NCI-H524 (cell line): ENCODE results near the gene LDLRAD4.
A peak's percentile ranks its signal among the peaks of the same experiment; 100 is the strongest.

Experiments
- DNase-seq, 2 experiments: peaks; one replicate each; lab custom pipeline; 2025; lab: John Stamatoyannopoulos, UW

The LDLRAD4 gene

GRCh38 chr18:13405305-13406038 is 186.9 kb downstream of the LDLRAD4 start:
- no peak for DNase-seq

GRCh38 chr18:13406049-13406615 is 187.6 kb downstream of the LDLRAD4 start:
- no peak for DNase-seq

- DNase-seq, result no peak
Measured at GRCh38 chr18:13406736-13407135, 188.2 kb downstream of the LDLRAD4 start.

- DNase-seq, result no peak
Measured at GRCh38 chr18:13407484-13407883, 188.9 kb downstream of the LDLRAD4 start.

GRCh38 chr18:13409026-13409425 is 190.5 kb downstream of the LDLRAD4 start:
- no peak for DNase-seq

GRCh38 chr18:13409997-13410396 is 191.4 kb downstream of the LDLRAD4 start:
- DNase-seq, result no peak

- no peak for DNase-seq
Measured at GRCh38 chr18:13410471-13410870, 191.9 kb downstream of the LDLRAD4 start.

- DNase-seq, result no peak
Measured at GRCh38 chr18:13412017-13412416, 193.5 kb downstream of the LDLRAD4 start.

- DNase-seq, result no peak
Measured at GRCh38 chr18:13412901-13413300, 194.3 kb downstream of the LDLRAD4 start.

- no peak for DNase-seq
Measured at GRCh38 chr18:13414102-13414501, 195.5 kb downstream of the LDLRAD4 start.

GRCh38 chr18:13414521-13414920 is 196.0 kb downstream of the LDLRAD4 start:
- no peak for DNase-seq

- DNase-seq, result no peak
Measured at GRCh38 chr18:13415736-13416135, 197.2 kb downstream of the LDLRAD4 start.

GRCh38 chr18:13416208-13416607 is 197.6 kb downstream of the LDLRAD4 start:
- DNase-seq, result no peak

- DNase-seq, result no peak
Measured at GRCh38 chr18:13416848-13417247, 198.3 kb downstream of the LDLRAD4 start.

GRCh38 chr18:13418013-13418710 is 199.6 kb downstream of the LDLRAD4 start:
- DNase-seq, result no peak

GRCh38 chr18:13420969-13421686 is 202.6 kb downstream of the LDLRAD4 start:
- no peak for DNase-seq

- DNase-seq, result peak in 1 of 2 experiments; percentile 18
Measured at GRCh38 chr18:13422541-13423147, 204.1 kb downstream of the LDLRAD4 start.

GRCh38 chr18:13423352-13423751 is 204.8 kb downstream of the LDLRAD4 start:
- DNase-seq, result no peak

GRCh38 chr18:13424363-13424762 is 205.8 kb downstream of the LDLRAD4 start:
- DNase-seq, result no peak

GRCh38 chr18:13425357-13426091 is 207.0 kb downstream of the LDLRAD4 start:
- DNase-seq, result no peak

GRCh38 chr18:13427354-13427753 is 208.8 kb downstream of the LDLRAD4 start:
- DNase-seq, result no peak
